HG03045 (cell line): ENCODE measurements around the gene ERN2.

ENCODE experiments used
- ATAC-seq: cut with Tn5 transposase; IDR thresholded peaks from one replicate; pipeline ENCODE4 v1.9.1; 2021; ENCODE audit warnings: mild to moderate bottlenecking, moderate library complexity; ENCODE audit not compliant: unreplicated experiment

ERN2 gene

GRCh38 chr16:23640931-23641765 lies 71.9 kb downstream of the ERN2 start, which contains the start of the genes DCTN5 and PALB2:
TSS of gene DCTN5 (plus strand) at chr16:23641466. CDS start at chr16:23641543, 77 bp downstream.
TSS of gene PALB2 (minus strand) at chr16:23641310. CDS start at chr16:23641157, 153 bp downstream.
- peak; percentile 98 for ATAC-seq

GRCh38 chr16:23640615-23640930 lies 72.4 kb downstream of the ERN2 start:
- ATAC-seq: no peak
